ENCODE results near the gene TMEM223. TPM values are rescaled to one million over a fixed set of nuclear protein-coding genes. Genes with fewer than 3 reads are reported as not detected.

TMEM223 gene
- total and polyA plus RNA-seq, 9 of the 15 experiments (the other 6 are each of a cell fraction or from before 2014, with no cell fraction given): 5.9 to 34.5 (median 19.6) TPM

GRCh38 chr11:62787005-62787759 is 4.6 kb downstream of the TMEM223 start, which contains the start of gene TMEM179B (continued):
- TF ChIP-seq MNT (conservative IDR thresholded peaks at IDR 0.05): peak; percentile 81 to 91
- no peak for TF ChIP-seq MITF (IDR thresholded peaks at IDR 0.05)
- TF ChIP-seq CBX1 (IDR thresholded peaks at IDR 0.05; ENCODE audit: low read depth): peak; percentile 94; the same call in 1 of the 2 replicates
- TF ChIP-seq ZBTB17 (CRISPR knock-in tag; IDR thresholded peaks at IDR 0.05): peak; percentile 83
- TF ChIP-seq PBX2 (CRISPR knock-in tag; IDR thresholded peaks at IDR 0.05; ENCODE audit: low read depth): 0 out of 2 replicates have a peak, but pooled peaks have one; percentile 11
- no peak for TF ChIP-seq PBX2 (tag; conservative IDR thresholded peaks at IDR 0.05; ENCODE audit: low read depth)
- no peak for TF ChIP-seq SRSF9 (IDR thresholded peaks at IDR 0.05; ENCODE audit: borderline replicate concordance, low read depth, low read length)
- TF ChIP-seq PHB (CRISPR knock-in tag; IDR thresholded peaks at IDR 0.05): peak; percentile 17; the same call in 1 of the 2 replicates
- TF ChIP-seq ZBTB49 (CRISPR knock-in tag; IDR thresholded peaks at IDR 0.05; ENCODE audit: borderline replicate concordance): no peak
- TF ChIP-seq KDM4B (IDR thresholded peaks at IDR 0.05; ENCODE audit: borderline replicate concordance in 2 of 2, low read depth in 1 of 2): peak in 1 of 2 experiments; percentile 89; a peak in 1 of 4 replicates
- TF ChIP-seq ZNF717 (CRISPR knock-in tag; IDR thresholded peaks at IDR 0.05): no peak
- peak; percentile 81 for TF ChIP-seq ETV5 (CRISPR knock-in tag; IDR thresholded peaks at IDR 0.05; ENCODE audit: low read depth)
- peak; percentile 82 for TF ChIP-seq CHD1 (IDR thresholded peaks at IDR 0.05; ENCODE audit: low read length)
- no peak for TF ChIP-seq MIER1 (IDR thresholded peaks at IDR 0.05; ENCODE audit: low read depth)

All from K562 (cell line).